ENCODE data around the gene ZNF536.

DNA sequence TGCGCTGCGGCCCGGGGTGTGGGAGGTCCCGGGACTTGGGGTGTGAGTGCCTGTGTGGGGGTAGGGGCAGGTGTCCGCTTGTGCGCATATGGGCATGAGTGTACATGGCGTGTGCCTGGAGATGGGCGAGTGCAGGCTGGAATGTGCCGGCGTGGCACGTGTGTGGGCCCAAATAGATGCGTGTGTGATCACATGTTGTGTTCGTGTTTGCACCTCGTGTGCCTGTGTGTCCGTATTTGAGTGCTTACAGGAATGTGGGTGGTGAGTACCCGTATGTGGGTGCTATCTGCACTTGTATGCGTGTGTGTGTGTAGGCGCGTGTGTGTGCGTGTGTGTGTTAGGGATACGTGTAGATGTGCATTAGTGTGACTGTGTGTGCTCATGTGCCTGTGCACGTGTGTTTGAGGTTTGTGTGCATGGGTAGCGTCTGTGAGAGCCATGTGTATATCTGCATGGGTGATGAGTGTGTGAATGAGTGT lies 3.4 kb downstream of the ZNF536 start:
- TF ChIP-seq CHD2 (IDR thresholded peaks at IDR 0.05; ENCODE audit: low read length, partially characterized antibody) (no peak), YY1 (IDR thresholded peaks at IDR 0.05; ENCODE audit: low read depth) (no peak)
